Kidney epithelial cell (primary cell): ENCODE measurements around the gene TSPAN33. TPM values are rescaled to one million over a fixed set of nuclear protein-coding genes. Genes with fewer than 3 reads are reported as not detected.
A peak's percentile ranks its signal among the peaks of the same experiment; 100 is the strongest.

ENCODE experiments used
- DNase-seq: peaks from one replicate; pipeline ENCODE4 v3.0.0-alpha.2; 2010; ENCODE audit warnings: low read depth
- H3K27me3 ChIP-seq: 2 replicates; pipeline ENCODE4 v1.6.0; 2011; ENCODE audit warnings: low read length; ENCODE audit not compliant: control insufficient read depth, insufficient read depth
- H3K36me3 ChIP-seq: 2 replicates; pipeline ENCODE4 v1.5.1; 2011; ENCODE audit warnings: low read length; ENCODE audit not compliant: control insufficient read depth, insufficient read depth
- H3K4me3 ChIP-seq: 2 replicates; pipeline ENCODE4 v1.5.1; 2011; ENCODE audit warnings: low read depth, mild to moderate bottlenecking, control low read depth, low read length
- CTCF ChIP-seq: IDR thresholded peaks from 2 replicates; pipeline ENCODE4 v1.5.1; 2011; ENCODE audit warnings: mild to moderate bottlenecking, moderate library complexity, low read length, control low read depth, inconsistent platforms; ENCODE audit not compliant: insufficient read depth, poor library complexity, severe bottlenecking
- total RNA-seq: library from RNA; depleted of rRNA; stranded (reverse); fragments of >200 nt; gene quantifications from 2 replicates; pipeline ENCODE4 v1.2.3, GENCODE V29; 2015

The TSPAN33 gene
- total RNA-seq, 1 donor from 2014 or later: 18.0 TPM

GRCh38 chr7:129187681-129188371, 43.3 kb downstream of the TSPAN33 start:
- H3K27me3 ChIP-seq: no peaks in the 10 kb centered on the region
- no peak for DNase-seq
- H3K36me3 ChIP-seq: no peaks in the 10 kb centered on the region
- TF ChIP-seq CTCF: no peak
- H3K4me3 ChIP-seq: peak overlapping the region; percentile 79

- H3K27me3 ChIP-seq: no peaks in the 10 kb centered on the region
- no peaks in the 10 kb centered on the region for H3K36me3 ChIP-seq
- peak within 1 kb of the TSS; percentile 79 for H3K4me3 ChIP-seq
- no peak for TF ChIP-seq CTCF
- DNase-seq: no peak
Observed at GRCh38 chr7:129188372-129188891, 43.9 kb downstream of the TSPAN33 start, which contains the start of gene SMO. TSS of gene SMO (plus strand) at chr7:129188633. CDS start at chr7:129189152, 519 bp downstream.

- DNase-seq: no peak
- Histone ChIP-seq H3K36me3 (no peaks in the 10 kb centered on the region), H3K4me3 (peak overlapping the region; percentile 79), H3K27me3 (no peaks in the 10 kb centered on the region)
- no peak for TF ChIP-seq CTCF
Observed at GRCh38 chr7:129188892-129189660, 44.6 kb downstream of the TSPAN33 start.

- H3K4me3 ChIP-seq: peak overlapping the region; percentile 79
- H3K36me3 ChIP-seq: no peaks in the 10 kb centered on the region
- no peaks in the 10 kb centered on the region for H3K27me3 ChIP-seq
- no peak for DNase-seq
- TF ChIP-seq CTCF: no peak
Observed at GRCh38 chr7:129189661-129190310, 45.3 kb downstream of the TSPAN33 start.

- no peaks in the 10 kb centered on the region for H3K36me3 ChIP-seq
- no peak for TF ChIP-seq CTCF
- no peak for DNase-seq
- H3K4me3 ChIP-seq: no peak overlapping the region
- H3K27me3 ChIP-seq: no peaks in the 10 kb centered on the region
Observed at GRCh38 chr7:129191272-129191671, 46.8 kb downstream of the TSPAN33 start.
